Transverse colon (tissue), 4 donors: ENCODE measurements around the gene PPP2R1B. TPM values are rescaled to one million over a fixed set of nuclear protein-coding genes. Genes with fewer than 3 reads are reported as not detected.
"Not testable (repeated sequence)": the region's sequence is repeated elsewhere in the genome, so short reads cannot be mapped to it uniquely, and the experiment has no call there.

ENCODE experiments used
- DNase-seq: peaks from one replicate; pipeline ENCODE4 v3.0.0-alpha.2; 2019
- H3K27ac ChIP-seq, 4 donors: fragments of 200-600 bp; sonication (generic); 2 replicates each; pipeline ENCODE4 v1.5.1; 2016 to 2018; ENCODE audit warnings: inconsistent platforms in 4 of 4
- H3K27me3 ChIP-seq: fragments of 200-600 bp; sonication (generic); 2 replicates; pipeline ENCODE4 v1.5.1; 2017; ENCODE audit warnings: inconsistent platforms
- H3K36me3 ChIP-seq, 4 donors: fragments of 200-600 bp; sonication (generic); 2 replicates each; pipeline ENCODE4 v1.5.1; 2017 to 2019; ENCODE audit warnings: inconsistent platforms in 4 of 4
- H3K4me1 ChIP-seq, 4 donors: fragments of 200-600 bp; sonication (generic); 2 replicates each; pipeline ENCODE4 v1.5.1; 2017 to 2020; ENCODE audit warnings: inconsistent platforms in 4 of 4
- H3K4me3 ChIP-seq, 4 donors: fragments of 200-600 bp; sonication (generic); 1 replicate in 1 of 4; 2 replicates in 3 of 4; pipeline versions ENCODE4 v1.5.1 to v1.6.1; 2017 to 2019; ENCODE audit warnings: inconsistent platforms in 4 of 4
- H3K9me3 ChIP-seq, 2 donors: fragments of 200-600 bp; sonication (generic); 2 replicates each; pipeline ENCODE4 v1.5.1; 2017 to 2019; ENCODE audit warnings: inconsistent platforms in 2 of 2
- CTCF ChIP-seq, 5 experiments: fragments of 200-600 bp in 3 of 5; fragments of 450-650 bp in 2 of 5; sonication (generic) in 3 of 5; IDR thresholded peaks; 1 replicate in 2 of 5; 2 replicates in 3 of 5; pipeline ENCODE4 v1.5.1; 2016 to 2017; ENCODE audit warnings: antibody characterized with exemption in 5 of 5, inconsistent platforms in 3 of 5, mild to moderate bottlenecking in 2 of 5, moderate library complexity in 1 of 5
- EP300 ChIP-seq: sonication (generic); formaldehyde crosslinking; IDR thresholded peaks from one replicate; pipeline ENCODE4 v1.6.1; 2017; ENCODE audit warnings: antibody characterized with exemption, low read depth
- POLR2A ChIP-seq: fragments of 450-650 bp; IDR thresholded peaks from one replicate; pipeline ENCODE4 v1.6.1; 2016; ENCODE audit warnings: antibody characterized with exemption, mild to moderate bottlenecking, moderate library complexity
- POLR2AphosphoS5 ChIP-seq, 3 donors: sonication (generic); formaldehyde crosslinking; IDR thresholded peaks; one replicate each; pipeline ENCODE4 v1.6.1; 2016; ENCODE audit warnings: antibody characterized with exemption in 3 of 3
- WGBS, 2 donors: methylation state at CpG; one replicate each; pipeline ENCODE4 v1.1.5; 2018; ENCODE audit warnings: low coverage in 1 of 2; 5-methylcytosine and 5-hydroxymethylcytosine counted together
- in situ Hi-C, 4 donors: fragments of 200-750 bp; cut with MboI; loops; one replicate each; pipeline versions ENCODE4 v1.15.0 to v1.15.1; 2017; ENCODE audit warnings: low sequenced_read_pairs in 3 of 4, low pct_ligation_motif_present in 1 of 4, low pct_unique_long_range_greater_than_20kb in 1 of 4
- intact Hi-C: fragments of 100-400 bp; cut with DNase I; formaldehyde crosslinking; loops from one replicate; pipeline ENCODE4 v1.15.1; 2023; ENCODE audit warnings: low total_unique reads
- total RNA-seq, 4 donors: library from RNA; depleted of rRNA; stranded (reverse); fragments of >200 nt; gene quantifications; one replicate each; pipeline ENCODE4 v1.1.0, GENCODE V29; 2016

PPP2R1B gene
- total RNA-seq, 4 donors from 2014 or later: 28.1 to 55.5 (median 41.5) TPM

- Histone ChIP-seq H3K36me3 (peaks cover 0 to 40% (median 16%) of the 10 kb centered on the region in 4 donors), H3K4me3 (no peak overlapping the region), H3K9me3 (no peaks in the 10 kb centered on the region), H3K27me3 (no peaks in the 10 kb centered on the region), H3K27ac (no peak overlapping the region), H3K4me1 (peaks cover 5 to 16% (median 15%) of the 10 kb centered on the region in 4 donors)
- intact Hi-C loops (no loop called here), in situ Hi-C loops (loop anchor here in 1 of 4 donors (10.0 kb wide), 1 partner anchor 105 kb away; no protein-coding TSS in a partner anchor)
- DNase-seq: no peak
- WGBS, 2 donors: 87 to 100% methylated on average over 1 to 2 of the region's 2 CpGs
- no peak for TF ChIP-seq EP300
- TF ChIP-seq POLR2A: no peak
- no peak for TF ChIP-seq POLR2AphosphoS5 (IDR thresholded peaks at IDR 0.05)
- TF ChIP-seq CTCF (IDR thresholded peaks at IDR 0.05): no peak
These were observed 46.8 kb downstream of the PPP2R1B start for GRCh38 chr11:111719379-111719778.

GRCh38 chr11:111718859-111719258, 47.3 kb downstream of the PPP2R1B start:
- in situ Hi-C loops (loop anchor here in 1 of 4 donors (10.0 kb wide), 1 partner anchor 104 kb away; no protein-coding TSS in a partner anchor), intact Hi-C loops (no loop called here)
- Histone ChIP-seq H3K4me1 (peaks cover 5 to 16% (median 15%) of the 10 kb centered on the region in 4 donors), H3K27me3 (no peaks in the 10 kb centered on the region), H3K36me3 (peaks cover 0 to 35% (median 13%) of the 10 kb centered on the region in 4 donors), H3K9me3 (no peaks in the 10 kb centered on the region), H3K4me3 (no peak overlapping the region), H3K27ac (peak overlapping the region; percentile 55 to 77 (median 70))
- WGBS, 2 donors: 60 to 81% methylated on average over 2 to 5 of the region's 5 CpGs
- no peak for DNase-seq
- no peak for TF ChIP-seq POLR2A
- no peak for TF ChIP-seq EP300
- TF ChIP-seq POLR2AphosphoS5 (IDR thresholded peaks at IDR 0.05): no peak
- TF ChIP-seq CTCF (IDR thresholded peaks at IDR 0.05): no peak

- H3K4me3 ChIP-seq: no peak overlapping the region
- H3K36me3 ChIP-seq: peaks cover 0 to 33% (median 12%) of the 10 kb centered on the region in 4 donors
- H3K4me1 ChIP-seq: peaks cover 5 to 16% (median 15%) of the 10 kb centered on the region in 4 donors
- intact Hi-C loops (no loop called here), in situ Hi-C loops (loop anchor here in 1 of 4 donors (10.0 kb wide), 1 partner anchor 104 kb away; no protein-coding TSS in a partner anchor)
- peak overlapping the region; percentile 55 to 77 (median 70) for H3K27ac ChIP-seq
- no peaks in the 10 kb centered on the region for H3K9me3 ChIP-seq
- TF ChIP-seq POLR2AphosphoS5 (IDR thresholded peaks at IDR 0.05) (peak; percentile 7 to 46 (median 28)), CTCF (IDR thresholded peaks at IDR 0.05) (no peak)
- DNase-seq: peak; percentile 57
- 37 to 54% methylated on average over 5 to 6 of the region's 6 CpGs for WGBS, 2 donors
- H3K27me3 ChIP-seq: no peaks in the 10 kb centered on the region
These were observed 47.8 kb downstream of the PPP2R1B start for GRCh38 chr11:111718436-111718835.

- H3K9me3 ChIP-seq, intact Hi-C loops, DNase-seq, H3K4me3 ChIP-seq, H3K27me3 ChIP-seq: not testable (repeated sequence)
- in situ Hi-C loops: loop anchor here in 1 of 4 donors (10.0 kb wide), 1 partner anchor 103 kb away; no protein-coding TSS in a partner anchor
- Histone ChIP-seq H3K27ac (peak overlapping the region in 2 of 4 donors; percentile 72 to 77), H3K4me1 (peaks cover 5 to 16% (median 15%) of the 10 kb centered on the region in 4 donors), H3K36me3 (peaks cover 0 to 40% (median 10%) of the 10 kb centered on the region in 4 donors)
- 86 to 97% methylated on average over 3 of the region's 3 CpGs for WGBS, 2 donors
These were observed 48.5 kb downstream of the PPP2R1B start for GRCh38 chr11:111717660-111718059.
